22Rv1 (cell line): Measurements from ENCODE around the gene GRIA2.

Experiments used
- H3K27ac ChIP-seq: fragments of 450-650 bp; 2 replicates; pipeline ENCODE4 v1.5.1; 2017
- CTCF ChIP-seq: fragments of 450-650 bp; IDR thresholded peaks from 2 replicates; pipeline ENCODE4 v1.5.1; 2017; ENCODE audit warnings: mild to moderate bottlenecking
- ZFX ChIP-seq: fragments of 450-650 bp; IDR thresholded peaks from 2 replicates; pipeline ENCODE4 v1.6.1; 2017; ENCODE audit warnings: antibody characterized with exemption, borderline replicate concordance

Gene GRIA2

DNA sequence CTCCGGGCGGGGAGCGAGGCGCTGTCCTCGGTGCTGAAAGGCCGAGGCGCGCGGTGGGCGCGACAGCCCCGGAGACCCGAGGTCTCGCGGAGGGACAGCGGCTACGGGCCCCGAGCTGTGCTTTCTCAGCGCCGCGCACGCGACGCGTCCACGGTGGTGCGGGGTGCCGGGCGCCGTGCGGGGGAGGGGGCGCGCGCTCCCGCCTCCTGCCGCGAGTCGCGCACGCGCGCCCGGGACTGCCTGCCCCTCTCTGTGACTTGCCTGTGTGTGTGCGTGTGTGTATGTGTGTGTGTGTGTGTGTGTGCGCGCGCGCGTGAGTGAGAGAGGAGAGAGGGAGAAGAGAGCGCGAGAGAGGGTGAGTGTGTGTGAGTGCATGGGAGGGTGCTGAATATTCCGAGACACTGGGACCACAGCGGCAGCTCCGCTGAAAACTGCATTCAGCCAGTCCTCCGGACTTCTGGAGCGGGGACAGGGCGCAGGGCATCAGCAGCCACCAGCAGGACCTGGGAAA, at the start of gene GRIA2:
TSS of gene GRIA2 (plus strand) at position 358 of the 511 bp plus-strand sequence. CDS start 315 bp downstream, outside the sequence.
- peak within 1 kb of the TSS; percentile 72 for H3K27ac ChIP-seq
- no peak; the same call in 1 of the 2 replicates for TF ChIP-seq CTCF
- TF ChIP-seq ZFX = no peak

GRCh38 chr4:157172011-157172410, 48.5 kb upstream of the GRIA2 start:
- TF ChIP-seq CTCF (peak; percentile 40; the same call in 1 of the 2 replicates), ZFX (no peak)
- H3K27ac ChIP-seq = no peak overlapping the region

DNA sequence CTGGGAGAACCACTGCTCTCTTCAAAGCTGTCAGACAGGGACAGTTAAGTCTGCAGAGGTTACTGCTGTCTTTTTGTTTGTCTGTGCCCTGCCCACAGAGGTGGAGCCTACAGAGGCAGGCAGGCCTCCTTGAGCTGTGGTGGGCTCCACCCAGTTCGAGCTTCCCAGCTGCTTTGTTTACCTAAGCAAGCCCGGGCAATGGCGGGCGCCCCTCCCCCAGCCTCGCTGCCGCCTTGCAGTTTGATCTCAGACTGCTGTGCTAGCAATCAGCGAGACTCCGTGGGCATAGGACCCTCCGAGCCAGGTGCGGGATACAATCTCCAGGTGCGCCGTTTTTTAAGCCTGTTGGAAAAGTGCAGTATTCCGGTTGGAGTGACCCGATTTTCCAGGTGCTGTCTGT, 40.3 kb upstream of the GRIA2 start:
- H3K27ac ChIP-seq = peak overlapping the region; percentile 50

DNA sequence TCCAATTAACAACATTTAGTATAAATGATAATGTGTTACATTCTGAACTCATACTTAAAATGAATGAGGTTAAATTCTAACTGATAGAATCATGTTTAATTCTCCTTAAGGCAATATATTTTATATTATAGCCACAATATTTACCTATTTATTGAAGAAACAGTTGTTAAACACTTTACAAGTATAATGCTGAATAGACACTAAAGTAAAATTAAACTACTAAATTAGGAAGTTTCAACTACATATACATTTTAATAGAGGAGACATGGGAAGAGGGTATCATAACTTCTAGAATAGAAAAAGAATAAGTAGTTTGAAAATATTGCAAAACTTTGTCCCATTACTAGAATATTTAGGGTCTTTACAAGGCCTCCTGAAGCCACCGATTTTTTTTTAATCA, 36.2 kb upstream of the GRIA2 start:
- TF ChIP-seq CTCF (no peak), ZFX (no peak)
- no peak overlapping the region for H3K27ac ChIP-seq

DNA sequence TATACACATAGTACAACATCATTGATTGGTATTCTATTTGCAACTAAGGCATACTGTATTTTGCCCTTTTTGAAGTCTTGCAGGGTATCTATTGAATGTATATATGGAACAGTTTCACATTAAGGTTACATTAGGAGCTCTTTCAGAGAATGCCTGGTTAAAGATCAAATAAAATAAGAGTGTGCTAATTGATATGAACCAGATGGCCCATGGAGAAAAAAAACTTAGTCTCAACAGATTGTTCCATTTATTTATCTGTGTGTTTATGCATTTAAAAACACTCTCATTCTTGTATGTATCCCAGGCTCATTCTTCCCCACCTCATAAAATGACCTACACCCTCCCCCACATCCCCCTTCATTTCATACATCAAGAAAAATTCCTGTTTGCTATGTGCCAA, 35.2 kb upstream of the GRIA2 start:
- TF ChIP-seq ZFX (no peak), CTCF (no peak)

GRCh38 chr4:157195374-157195773, 25.2 kb upstream of the GRIA2 start:
- no peak overlapping the region for H3K27ac ChIP-seq
- no peak for TF ChIP-seq ZFX
- TF ChIP-seq CTCF = no peak

More for the DNA sequence above, 35.2 kb upstream of the GRIA2 start:
- H3K27ac ChIP-seq = no peak overlapping the region

DNA sequence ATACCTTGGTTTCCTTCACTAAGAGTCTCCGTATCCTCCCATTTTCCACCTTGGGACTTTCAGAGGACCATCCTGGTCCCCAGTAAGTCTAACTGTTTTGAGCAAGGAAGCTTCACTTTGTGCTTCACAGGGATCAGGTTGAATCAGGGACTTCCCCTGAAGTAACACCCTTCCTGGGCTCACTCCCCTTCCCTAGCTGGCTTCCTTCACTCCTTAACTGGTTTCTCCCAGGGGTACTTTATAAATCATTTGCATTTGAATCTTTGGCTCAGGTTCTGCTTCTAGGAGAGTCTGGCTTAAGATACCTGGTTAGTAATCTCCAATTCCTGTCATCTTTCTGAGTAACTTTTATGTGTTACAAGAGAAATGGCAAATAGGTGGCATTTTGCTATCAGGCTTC, 24.5 kb upstream of the GRIA2 start:
- H3K27ac ChIP-seq = no peak overlapping the region
- TF ChIP-seq ZFX (no peak), CTCF (no peak)

- no peak overlapping the region for H3K27ac ChIP-seq
- TF ChIP-seq ZFX (no peak), CTCF (peak; percentile 83)
Observed at GRCh38 chr4:157204634-157205244, 15.8 kb upstream of the GRIA2 start.
